ENCODE measurements around the gene XCL1.

XCL1 gene

GRCh38 chr1:168550971-168551370 is 25.4 kb upstream of the XCL1 start:
- no peak for TF ChIP-seq CTCF (IDR thresholded peaks at IDR 0.05; ENCODE audit: extremely low read depth, missing control alignments)
- no peak for DNase-seq (ENCODE audit: low spot score)

- no peak for DNase-seq (ENCODE audit: low spot score)
- no peak for TF ChIP-seq CTCF (IDR thresholded peaks at IDR 0.05; ENCODE audit: extremely low read depth, missing control alignments)
These were observed 24.7 kb upstream of the XCL1 start for GRCh38 chr1:168551688-168552087.

GRCh38 chr1:168552961-168553360 is 23.4 kb upstream of the XCL1 start:
- no peak for DNase-seq (ENCODE audit: low spot score)

GRCh38 chr1:168553680-168554553 is 22.5 kb upstream of the XCL1 start:
- no peak for DNase-seq (ENCODE audit: low spot score)
- no peak for TF ChIP-seq CTCF (IDR thresholded peaks at IDR 0.05; ENCODE audit: extremely low read depth, missing control alignments)

More at GRCh38 chr1:168552961-168553360, 23.4 kb upstream of the XCL1 start:
- TF ChIP-seq CTCF (IDR thresholded peaks at IDR 0.05; ENCODE audit: extremely low read depth, missing control alignments), result no peak

GRCh38 chr1:168554603-168555483 is 21.6 kb upstream of the XCL1 start:
- DNase-seq (ENCODE audit: low spot score), result no peak
- no peak for TF ChIP-seq CTCF (IDR thresholded peaks at IDR 0.05; ENCODE audit: extremely low read depth, missing control alignments)

GRCh38 chr1:168555508-168556046 is 20.8 kb upstream of the XCL1 start:
- TF ChIP-seq CTCF (IDR thresholded peaks at IDR 0.05; ENCODE audit: extremely low read depth, missing control alignments), result no peak

More at GRCh38 chr1:168555508-168556046, 20.8 kb upstream of the XCL1 start:
- no peak for DNase-seq (ENCODE audit: low spot score)

Data from GM20000 (cell line).